GM18508 (cell line): Measurements from ENCODE around the gene ZDHHC14.

ENCODE experiments used
- ATAC-seq: cut with Tn5 transposase; IDR thresholded peaks from one replicate; pipeline ENCODE4 v1.9.1; 2021; ENCODE audit warnings: moderate number of reproducible peaks; ENCODE audit not compliant: insufficient read depth, unreplicated experiment

Gene ZDHHC14

GRCh38 chr6:157511682-157512381 is 130.8 kb downstream of the ZDHHC14 start:
- no peak for ATAC-seq

GRCh38 chr6:157512382-157512682 is 131.3 kb downstream of the ZDHHC14 start:
- no peak for ATAC-seq

GRCh38 chr6:157513004-157513603 is 132.1 kb downstream of the ZDHHC14 start:
- ATAC-seq: no peak

- no peak for ATAC-seq
These were observed 132.9 kb downstream of the ZDHHC14 start for GRCh38 chr6:157513619-157514485.

GRCh38 chr6:157514659-157515496 is 133.9 kb downstream of the ZDHHC14 start:
- ATAC-seq: no peak

- no peak for ATAC-seq
These were observed 135.5 kb downstream of the ZDHHC14 start for GRCh38 chr6:157516319-157517026.

GRCh38 chr6:157517601-157518359 is 136.8 kb downstream of the ZDHHC14 start:
- ATAC-seq: no peak

GRCh38 chr6:157518397-157519250 is 137.6 kb downstream of the ZDHHC14 start:
- ATAC-seq: no peak

- ATAC-seq: no peak
These were observed 138.5 kb downstream of the ZDHHC14 start for GRCh38 chr6:157519255-157520116.

GRCh38 chr6:157520117-157520406 is 139.1 kb downstream of the ZDHHC14 start:
- no peak for ATAC-seq

- ATAC-seq: no peak
These were observed 139.8 kb downstream of the ZDHHC14 start for GRCh38 chr6:157520596-157521361.

- no peak for ATAC-seq
These were observed 140.7 kb downstream of the ZDHHC14 start for GRCh38 chr6:157521362-157522335.

GRCh38 chr6:157522472-157522871 is 141.5 kb downstream of the ZDHHC14 start:
- ATAC-seq: no peak

- ATAC-seq: no peak
These were observed 143.7 kb downstream of the ZDHHC14 start for GRCh38 chr6:157524735-157525134.

GRCh38 chr6:157525292-157525889 is 144.4 kb downstream of the ZDHHC14 start:
- no peak for ATAC-seq
